GM21360 (cell line): ENCODE measurements around the gene PCDH1.

Source experiments
- ATAC-seq: cut with Tn5 transposase; IDR thresholded peaks from one replicate; pipeline ENCODE4 v1.9.1; 2021; ENCODE audit warnings: mild to moderate bottlenecking, moderate library complexity; ENCODE audit not compliant: unreplicated experiment

Gene PCDH1

DNA sequence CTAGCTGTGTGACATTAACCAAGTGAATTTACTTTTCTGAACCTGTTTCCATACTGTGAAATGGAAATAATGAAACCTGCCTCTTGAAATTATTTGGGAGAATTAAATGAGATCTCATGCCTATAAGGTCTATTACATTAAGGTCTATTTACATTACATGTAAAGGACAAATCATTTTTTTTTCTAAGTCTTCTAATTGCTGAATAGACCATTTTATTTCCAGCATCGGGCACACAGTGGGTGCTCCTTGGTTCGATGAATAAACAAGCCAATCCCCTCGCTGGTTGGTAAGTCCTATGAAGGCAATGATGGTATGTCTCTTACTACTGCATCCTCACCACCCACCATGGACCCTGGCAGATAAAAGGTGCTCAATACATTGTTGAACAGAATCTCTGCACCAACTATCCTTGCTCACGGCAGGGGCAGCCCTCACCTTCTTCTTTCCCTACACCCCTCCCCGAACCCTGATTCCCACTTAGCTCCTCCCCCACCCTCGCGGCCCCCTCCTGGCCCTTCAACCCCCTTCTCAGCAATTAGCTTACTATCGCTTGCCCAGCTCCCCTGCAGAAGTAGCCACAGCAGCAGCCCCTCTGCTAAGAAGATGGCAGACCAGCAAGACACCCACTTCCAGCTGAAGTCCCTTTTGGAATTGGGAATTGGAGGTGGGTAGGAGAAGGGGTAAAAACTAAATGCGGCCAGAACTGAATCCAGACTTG lies 3.0 kb downstream of the PCDH1 start:
- ATAC-seq: no peak

- no peak for ATAC-seq
These were observed 3.8 kb downstream of the PCDH1 start for GRCh38 chr5:141874262-141874964.

DNA sequence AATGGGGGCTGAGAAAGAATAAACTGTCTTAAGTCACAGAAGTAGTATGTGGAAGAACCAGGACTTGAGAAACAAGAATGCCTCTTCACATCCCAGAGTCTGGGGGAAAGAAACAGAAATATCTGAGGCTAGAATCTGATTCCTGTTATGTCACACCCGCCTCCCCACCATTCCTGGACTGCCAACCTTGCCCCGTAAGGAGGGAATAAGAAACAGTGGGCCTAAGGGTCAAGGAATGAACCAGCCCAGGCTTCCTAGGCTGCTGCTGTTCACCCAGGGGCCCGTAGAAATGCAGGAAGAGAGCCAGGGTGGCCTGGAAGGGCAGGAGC lies 4.3 kb downstream of the PCDH1 start:
- no peak for ATAC-seq

GRCh38 chr5:141872496-141873356 lies 5.5 kb downstream of the PCDH1 start:
- no peak for ATAC-seq

DNA sequence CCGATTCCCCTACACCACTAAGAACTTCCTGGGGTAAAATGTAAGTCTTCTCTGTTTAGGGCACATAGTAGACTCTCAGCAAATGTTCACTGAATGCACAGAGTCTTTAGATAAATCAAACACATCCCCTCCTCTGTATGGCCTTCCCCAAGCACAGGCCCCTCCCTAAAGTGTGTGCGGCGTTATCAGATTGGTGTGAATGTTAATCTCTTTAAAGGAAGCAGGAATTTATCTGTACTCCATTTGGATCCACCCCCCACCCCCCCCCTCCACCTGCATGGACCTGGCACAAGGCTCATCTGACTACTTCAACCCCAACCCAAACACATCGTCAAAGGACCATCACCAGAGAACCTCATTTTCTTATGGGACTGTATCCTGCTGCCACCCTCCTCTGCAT lies 6.3 kb downstream of the PCDH1 start:
- ATAC-seq: no peak

GRCh38 chr5:141870871-141871270 lies 7.3 kb downstream of the PCDH1 start:
- no peak for ATAC-seq

DNA sequence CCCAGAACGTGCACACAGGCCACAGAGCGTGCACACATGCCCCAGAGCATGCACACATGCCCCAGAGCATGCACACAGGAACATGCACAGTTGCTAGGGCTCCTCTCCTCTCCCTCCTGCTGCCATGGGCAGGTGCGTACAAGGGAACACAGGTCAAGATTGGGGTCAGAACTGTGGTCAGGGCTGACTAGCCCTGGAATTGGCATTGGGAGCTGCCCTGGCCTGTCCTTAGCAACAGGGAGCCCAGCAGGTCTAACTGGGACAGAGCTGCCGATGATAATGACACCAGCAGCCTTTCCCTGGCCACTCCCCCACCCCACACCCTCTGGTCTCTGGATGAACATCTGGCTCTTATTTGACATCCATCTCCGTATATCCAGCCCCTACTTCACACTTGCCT lies 8.0 kb downstream of the PCDH1 start:
- no peak for ATAC-seq

GRCh38 chr5:141869514-141869913 lies 8.7 kb downstream of the PCDH1 start:
- no peak for ATAC-seq

- ATAC-seq: no peak
These were observed 9.2 kb downstream of the PCDH1 start for GRCh38 chr5:141869040-141869439.

GRCh38 chr5:141868541-141868940 lies 9.7 kb downstream of the PCDH1 start:
- ATAC-seq: no peak

- no peak for ATAC-seq
These were observed 10.6 kb downstream of the PCDH1 start for GRCh38 chr5:141867651-141868050.

DNA sequence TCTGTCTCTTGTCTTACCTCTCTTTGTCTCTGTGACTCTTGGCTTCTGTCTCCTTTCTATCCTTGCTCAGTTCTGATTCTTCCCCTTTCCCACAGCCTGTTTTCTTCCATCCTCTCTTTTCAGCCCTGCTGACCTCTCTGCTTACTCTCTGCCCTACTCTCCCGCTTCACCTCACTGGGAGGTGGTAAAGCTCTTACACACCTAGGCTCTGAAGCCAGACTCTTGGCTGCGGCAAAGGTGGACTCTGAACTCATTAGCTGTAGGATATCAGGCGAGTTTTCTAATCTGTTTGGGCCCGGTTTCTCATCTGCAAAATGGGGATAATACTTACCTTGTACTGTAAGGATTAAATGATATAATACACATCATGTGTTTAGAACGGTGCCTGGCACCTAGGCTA lies 11.1 kb downstream of the PCDH1 start:
- no peak for ATAC-seq

GRCh38 chr5:141866096-141866495 lies 12.1 kb downstream of the PCDH1 start:
- ATAC-seq: no peak

GRCh38 chr5:141865406-141865805 lies 12.8 kb downstream of the PCDH1 start:
- no peak for ATAC-seq

GRCh38 chr5:141864371-141865370 lies 13.5 kb downstream of the PCDH1 start:
- no peak for ATAC-seq

GRCh38 chr5:141863569-141864178 lies 14.5 kb downstream of the PCDH1 start:
- ATAC-seq: no peak

- ATAC-seq: no peak
These were observed 15.2 kb downstream of the PCDH1 start for GRCh38 chr5:141862936-141863543.

DNA sequence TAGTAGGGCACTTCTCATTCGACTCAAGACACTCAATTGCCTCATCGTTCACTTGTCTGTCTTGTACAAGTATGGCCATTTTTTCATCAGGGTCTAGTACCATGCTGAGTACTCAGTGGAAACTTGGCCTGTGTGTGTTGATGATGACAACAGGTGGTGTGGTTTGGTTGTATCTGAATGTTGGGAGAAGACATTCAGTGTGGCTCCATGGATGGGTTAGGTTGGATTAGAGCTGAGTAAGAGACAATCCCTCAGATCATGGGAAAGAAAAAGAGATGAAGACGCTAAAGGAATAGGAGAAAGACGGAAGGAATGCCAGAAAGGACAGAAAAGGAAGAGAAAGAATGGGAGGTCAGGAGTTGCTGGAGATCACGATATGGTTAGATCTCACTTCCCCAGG lies 17.0 kb downstream of the PCDH1 start:
- ATAC-seq: no peak

GRCh38 chr5:141858079-141858765 lies 20.0 kb downstream of the PCDH1 start:
- ATAC-seq: no peak
